ENCODE data around the gene PUS1. TPM values are rescaled to one million over a fixed set of nuclear protein-coding genes. Genes with fewer than 3 reads are reported as not detected.

The PUS1 gene
- total and polyA plus RNA-seq, 9 of the 15 experiments (the other 6 are each of a cell fraction or from before 2014, with no cell fraction given), result 1.9 to 90.8 (median 30.0) TPM

DNA sequence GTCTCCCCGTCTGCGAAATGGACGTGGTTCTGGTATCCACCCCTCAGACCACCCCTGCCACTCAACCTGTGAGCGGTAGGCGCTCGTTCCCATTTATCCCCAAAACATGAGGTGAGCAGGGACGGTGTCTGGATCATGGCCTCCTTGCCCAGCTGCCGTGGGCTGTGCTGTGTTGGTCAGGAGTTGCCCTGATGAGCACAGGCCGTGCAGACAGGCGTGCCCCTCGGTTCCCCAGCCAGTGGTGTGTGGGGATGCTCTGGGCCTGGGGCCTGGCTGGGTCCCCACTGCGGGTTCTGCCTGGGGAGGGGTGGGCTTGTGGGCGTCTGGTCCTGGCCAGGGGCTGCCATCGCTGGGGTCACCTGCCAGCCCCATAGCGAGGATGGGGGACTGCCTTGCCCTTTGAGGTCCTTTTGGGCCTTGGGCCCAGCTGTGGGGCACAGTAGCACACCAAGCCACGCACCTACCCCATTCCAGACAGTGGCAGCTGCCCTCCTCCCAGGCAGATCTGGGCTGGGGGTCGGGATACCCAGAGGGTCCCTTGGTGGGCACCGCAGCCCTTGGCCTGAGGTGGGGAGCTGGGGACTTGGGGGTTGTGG lies 11.3 kb upstream of the PUS1 start:
- DNase-seq (ENCODE audit: extremely low read depth in 1 of 4, low spot score in 3 of 4) (no peak), FAIRE-seq (no peak), ATAC-seq (no peak)
- Histone ChIP-seq H4K20me1 (replicated peaks; ENCODE audit: control insufficient read depth, insufficient read depth, low read length) (no peaks in the 10 kb centered on the region), H3K4me2 (ENCODE audit: insufficient read depth, low read length) (no peak overlapping the region), H2AFZ (ENCODE audit: low read depth, low read length) (no peak overlapping the region), H3K9me3 (replicated peaks; ENCODE audit: control insufficient read depth, insufficient read depth, low read depth, low read length) (no peaks in the 10 kb centered on the region), H3K27me3 (ENCODE audit: control insufficient read depth in 2 of 2, insufficient read depth in 2 of 2, low read length in 2 of 2) (no peaks in the 10 kb centered on the region), H3K4me3 (no peak overlapping the region), H3K9ac (ENCODE audit: insufficient read depth in 1 of 2, low read depth in 2 of 2, low read length in 2 of 2) (no peak overlapping the region), H3K36me3 (ENCODE audit: control insufficient read depth, insufficient read depth, low read length) (peaks cover 16% of the 10 kb centered on the region; the same call in 1 of the 3 replicates), H3K9me1 (ENCODE audit: control insufficient read depth, insufficient read depth, low read length) (no peaks in the 10 kb centered on the region), H3K4me1 (replicated peaks in 1 of 2; ENCODE audit: control insufficient read depth in 2 of 2, insufficient read depth in 2 of 2, low read length in 2 of 2) (peaks cover 0 to 28% of the 10 kb centered on the region in 2 experiments; a peak in 2 of 5 replicates), H3K27ac (ENCODE audit: extremely low read depth, low read depth, low read length) (no peak overlapping the region), H3K79me2 (ENCODE audit: control insufficient read depth, insufficient read depth, low read length) (no peaks in the 10 kb centered on the region)
- intact Hi-C loops (cut with micrococcal nuclease) (no loop called here), in situ Hi-C loops (cut with MboI) (no loop called here)
- peak; percentile 39; the same call in 1 of the 2 replicates for TF ChIP-seq POLR2AphosphoS2 (IDR thresholded peaks at IDR 0.05; ENCODE audit: low read length)
- no peak for TF ChIP-seq MAFF (IDR thresholded peaks at IDR 0.05; ENCODE audit: low read length)
- TF ChIP-seq POLR2G (IDR thresholded peaks at IDR 0.05; ENCODE audit: low read depth, low read length), result 0 out of 2 replicates have a peak, but pooled peaks have one; percentile 7
- ChIA-PET CTCF (ENCODE audit: low intra/inter-chr PET ratio) (no interaction called here), POLR2A (interaction anchor here (0.6 kb wide), 1 partner anchor 15 kb away, joined by 4 read pairs; no protein-coding TSS in a partner anchor)
- no TSS peak for BruUV-seq (replicated peaks)
- 87% methylated on average over 16 of the region's 18 CpGs for WGBS (ENCODE audit: insufficient coverage, low coverage, missing lambda C conversion rate)

DNA sequence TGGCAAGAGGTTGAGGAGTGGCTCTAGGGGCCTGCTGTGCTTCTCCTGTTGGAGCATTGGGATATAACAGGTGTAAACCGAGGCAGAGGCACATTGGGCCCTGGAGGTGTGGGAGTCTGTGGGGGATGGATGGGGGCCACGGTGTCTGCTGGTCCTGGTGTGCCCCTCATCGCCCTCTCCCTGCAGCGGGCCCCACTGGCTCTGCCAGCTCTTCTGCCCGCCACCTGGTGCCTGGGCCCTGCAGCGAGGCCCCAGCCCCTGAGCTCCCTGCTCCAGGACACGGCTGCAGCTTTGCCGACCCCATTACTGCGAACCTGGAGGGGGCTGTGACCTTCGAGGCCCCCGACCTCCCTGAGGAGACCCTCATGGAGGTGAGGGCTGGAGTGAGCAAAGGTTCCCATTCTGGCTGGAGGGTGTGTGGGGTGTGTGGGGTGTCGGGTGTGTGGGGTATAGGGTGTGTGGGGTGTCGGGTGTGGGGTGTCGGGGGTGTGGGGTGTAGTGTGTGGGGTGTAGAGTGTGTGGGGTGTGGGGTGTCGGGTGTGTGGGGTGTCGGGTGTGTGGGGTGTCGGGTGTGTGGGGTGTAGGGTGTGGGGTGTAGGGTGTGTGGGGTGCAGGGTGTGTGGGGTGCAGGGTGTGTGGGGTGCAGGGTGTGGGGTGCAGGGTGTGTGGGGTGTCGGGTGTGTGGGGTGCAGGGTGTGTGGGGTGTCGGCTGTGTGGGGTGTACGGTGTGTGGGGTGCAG lies 10.6 kb upstream of the PUS1 start:
- in situ Hi-C loops (cut with MboI), result no loop called here
- TF ChIP-seq, protein P1, sequence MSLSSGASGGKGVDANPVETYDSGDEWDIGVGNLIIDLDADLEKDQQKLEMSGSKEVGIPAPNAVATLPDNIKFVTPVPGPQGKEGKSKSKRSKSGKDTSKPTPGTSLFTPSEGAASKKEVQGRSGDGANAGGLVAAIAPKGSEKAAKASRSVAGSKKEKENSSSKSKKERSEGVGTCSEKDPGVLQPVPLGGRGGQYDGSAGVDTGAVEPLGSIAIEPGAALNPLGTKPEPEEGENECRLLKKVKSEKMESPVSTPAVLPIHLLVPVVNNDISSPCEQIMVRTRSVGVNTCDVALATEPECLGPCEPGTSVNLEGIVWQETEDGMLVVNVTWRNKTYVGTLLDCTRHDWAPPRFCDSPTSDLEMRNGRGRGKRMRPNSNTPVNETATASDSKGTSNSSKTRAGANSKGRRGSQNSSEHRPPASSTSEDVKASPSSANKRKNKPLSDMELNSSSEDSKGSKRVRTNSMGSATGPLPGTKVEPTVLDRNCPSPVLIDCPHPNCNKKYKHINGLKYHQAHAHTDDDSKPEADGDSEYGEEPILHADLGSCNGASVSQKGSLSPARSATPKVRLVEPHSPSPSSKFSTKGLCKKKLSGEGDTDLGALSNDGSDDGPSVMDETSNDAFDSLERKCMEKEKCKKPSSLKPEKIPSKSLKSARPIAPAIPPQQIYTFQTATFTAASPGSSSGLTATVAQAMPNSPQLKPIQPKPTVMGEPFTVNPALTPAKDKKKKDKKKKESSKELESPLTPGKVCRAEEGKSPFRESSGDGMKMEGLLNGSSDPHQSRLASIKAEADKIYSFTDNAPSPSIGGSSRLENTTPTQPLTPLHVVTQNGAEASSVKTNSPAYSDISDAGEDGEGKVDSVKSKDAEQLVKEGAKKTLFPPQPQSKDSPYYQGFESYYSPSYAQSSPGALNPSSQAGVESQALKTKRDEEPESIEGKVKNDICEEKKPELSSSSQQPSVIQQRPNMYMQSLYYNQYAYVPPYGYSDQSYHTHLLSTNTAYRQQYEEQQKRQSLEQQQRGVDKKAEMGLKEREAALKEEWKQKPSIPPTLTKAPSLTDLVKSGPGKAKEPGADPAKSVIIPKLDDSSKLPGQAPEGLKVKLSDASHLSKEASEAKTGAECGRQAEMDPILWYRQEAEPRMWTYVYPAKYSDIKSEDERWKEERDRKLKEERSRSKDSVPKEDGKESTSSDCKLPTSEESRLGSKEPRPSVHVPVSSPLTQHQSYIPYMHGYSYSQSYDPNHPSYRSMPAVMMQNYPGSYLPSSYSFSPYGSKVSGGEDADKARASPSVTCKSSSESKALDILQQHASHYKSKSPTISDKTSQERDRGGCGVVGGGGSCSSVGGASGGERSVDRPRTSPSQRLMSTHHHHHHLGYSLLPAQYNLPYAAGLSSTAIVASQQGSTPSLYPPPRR (CRISPR knock-in tag; IDR thresholded peaks at IDR 0.05; ENCODE audit: borderline replicate concordance), result no peak
- TF ChIP-seq, protein P2, sequence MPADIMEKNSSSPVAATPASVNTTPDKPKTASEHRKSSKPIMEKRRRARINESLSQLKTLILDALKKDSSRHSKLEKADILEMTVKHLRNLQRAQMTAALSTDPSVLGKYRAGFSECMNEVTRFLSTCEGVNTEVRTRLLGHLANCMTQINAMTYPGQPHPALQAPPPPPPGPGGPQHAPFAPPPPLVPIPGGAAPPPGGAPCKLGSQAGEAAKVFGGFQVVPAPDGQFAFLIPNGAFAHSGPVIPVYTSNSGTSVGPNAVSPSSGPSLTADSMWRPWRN (IDR thresholded peaks at IDR 0.05; ENCODE audit: low read depth), result no peak
- TF ChIP-seq RBM22 (IDR thresholded peaks at IDR 0.05; ENCODE audit: low read depth, low read length, poor library complexity, severe bottlenecking) (peak; percentile 11), PCBP1 (IDR thresholded peaks at IDR 0.05; ENCODE audit: low read depth, low read length, poor library complexity, severe bottlenecking) (peak; percentile 61)
- ChIA-PET CTCF (ENCODE audit: low intra/inter-chr PET ratio) (no interaction called here), POLR2A (interaction anchor here (0.7 kb wide), 1 partner anchor 9 kb away, joined by 3 read pairs; no protein-coding TSS in a partner anchor)
- Histone ChIP-seq H3K4me2 (ENCODE audit: insufficient read depth, low read length) (no peak overlapping the region), H3K79me2 (ENCODE audit: control insufficient read depth, insufficient read depth, low read length) (no peaks in the 10 kb centered on the region), H3K27me3 (ENCODE audit: control insufficient read depth in 2 of 2, insufficient read depth in 2 of 2, low read length in 2 of 2) (no peaks in the 10 kb centered on the region), H3K4me1 (replicated peaks in 1 of 2; ENCODE audit: control insufficient read depth in 2 of 2, insufficient read depth in 2 of 2, low read length in 2 of 2) (peaks cover 0 to 25% of the 10 kb centered on the region in 2 experiments; a peak in 2 of 5 replicates), H3K9me3 (replicated peaks; ENCODE audit: control insufficient read depth, insufficient read depth, low read depth, low read length) (no peaks in the 10 kb centered on the region), H3K36me3 (ENCODE audit: control insufficient read depth, insufficient read depth, low read length) (peaks cover 16% of the 10 kb centered on the region; the same call in 1 of the 3 replicates), H2AFZ (ENCODE audit: low read depth, low read length) (no peak overlapping the region), H3K9ac (ENCODE audit: insufficient read depth in 1 of 2, low read depth in 2 of 2, low read length in 2 of 2) (no peak overlapping the region), H3K9me1 (ENCODE audit: control insufficient read depth, insufficient read depth, low read length) (no peaks in the 10 kb centered on the region), H3K4me3 (no peak overlapping the region), H4K20me1 (replicated peaks; ENCODE audit: control insufficient read depth, insufficient read depth, low read length) (no peaks in the 10 kb centered on the region), H3K27ac (ENCODE audit: extremely low read depth, low read depth, low read length) (no peak overlapping the region)
- DNase-seq (ENCODE audit: extremely low read depth in 1 of 4, low spot score in 3 of 4) (no peak), ATAC-seq (no peak), FAIRE-seq (no peak)
- WGBS (ENCODE audit: insufficient coverage, low coverage, missing lambda C conversion rate), result 83% methylated on average over 13 of the region's 20 CpGs
- BruUV-seq (replicated peaks), result no TSS peak
- intact Hi-C loops (cut with micrococcal nuclease), result no loop called here
